HUES48 (cell line): ENCODE data around the gene MFAP3L.
"Not testable (repeated sequence)": the region's sequence is repeated elsewhere in the genome, so short reads cannot be mapped to it uniquely, and the experiment has no call there.

Experiments used
- H3K27ac ChIP-seq: one replicate; pipeline ENCODE4 v1.7.0; 2013; ENCODE audit warnings: low read depth, low read length, inconsistent platforms
- H3K27me3 ChIP-seq: 2 replicates; pipeline ENCODE4 v1.6.1; 2013; ENCODE audit warnings: mild to moderate bottlenecking, low read length; ENCODE audit not compliant: control insufficient read depth, insufficient read depth
- H3K36me3 ChIP-seq: 2 replicates; pipeline ENCODE4 v1.6.1; 2013; ENCODE audit warnings: low read length; ENCODE audit not compliant: control insufficient read depth, insufficient read depth
- H3K4me1 ChIP-seq: 2 replicates; pipeline ENCODE4 v1.6.1; 2013; ENCODE audit warnings: mild to moderate bottlenecking, low read length; ENCODE audit not compliant: control insufficient read depth, insufficient read depth
- H3K4me3 ChIP-seq: 2 replicates; pipeline ENCODE4 v1.5.1; 2013; ENCODE audit warnings: mild to moderate bottlenecking, low read depth, low read length
- H3K9ac ChIP-seq: 2 replicates; pipeline ENCODE4 v1.6.1; 2013; ENCODE audit warnings: mild to moderate bottlenecking, low read depth, low read length, moderate library complexity
- H3K9me3 ChIP-seq: 2 replicates; pipeline ENCODE4 v1.6.1; 2013; ENCODE audit warnings: low read length; ENCODE audit not compliant: control insufficient read depth, insufficient read depth

MFAP3L gene

DNA sequence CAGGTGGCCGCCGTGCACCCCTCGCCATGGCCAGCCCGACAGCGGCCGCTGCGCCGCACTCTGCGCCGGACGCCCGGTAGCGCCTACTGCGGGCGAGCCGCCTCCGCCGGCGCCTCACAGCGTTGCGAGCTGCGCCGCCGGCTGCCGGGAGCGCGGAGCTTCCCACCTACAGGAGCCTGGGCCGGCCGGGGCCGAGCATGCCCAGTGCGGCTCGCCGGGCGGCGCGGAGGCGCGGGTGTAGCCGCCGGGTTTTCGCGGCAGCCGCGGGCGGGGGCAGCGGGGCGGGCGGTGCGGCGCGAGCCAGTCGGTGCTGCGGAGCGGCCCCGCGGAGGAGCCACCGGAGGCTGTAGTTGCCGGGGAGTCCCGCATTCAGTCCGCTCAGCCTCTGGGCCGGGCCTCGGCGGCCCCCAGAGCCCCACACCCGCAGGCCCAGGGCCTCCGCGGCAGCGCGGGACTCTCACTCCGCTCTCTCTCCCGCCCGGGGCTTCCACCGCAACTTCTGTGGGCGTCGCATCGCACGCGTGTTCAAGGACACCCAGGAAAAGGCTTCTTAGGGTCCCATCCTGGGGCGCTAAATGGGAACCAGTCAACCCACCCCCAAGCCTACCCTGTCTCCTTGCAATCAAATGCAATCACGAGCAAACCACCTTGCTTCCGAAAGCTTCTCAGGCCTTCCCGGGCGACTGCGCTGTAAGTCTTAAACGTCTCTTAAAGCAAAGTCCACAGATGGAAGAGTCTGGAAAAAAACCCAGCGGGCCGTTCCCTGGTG lies at the start of gene MFAP3L:
Gene MFAP3L (minus strand): TSS at position 143 of the 769 bp plus-strand sequence. CDS start 20,518 bp downstream, outside the sequence.
- Histone ChIP-seq H3K4me1 (peaks cover 6% of the 10 kb centered on the region; the same call in 1 of the 2 replicates), H3K36me3 (no peaks in the 10 kb centered on the region), H3K27ac (peak within 1 kb of the TSS; percentile 81), H3K9me3 (no peaks in the 10 kb centered on the region), H3K27me3 (peaks cover 44% of the 10 kb centered on the region), H3K9ac (peak within 1 kb of the TSS; percentile 78), H3K4me3 (peak within 1 kb of the TSS; percentile 80)

- peaks cover 8% of the 10 kb centered on the region for H3K4me1 ChIP-seq
- peaks cover 47% of the 10 kb centered on the region for H3K36me3 ChIP-seq
These were observed 45.0 kb upstream of the MFAP3L start for GRCh38 chr4:170071196-170071595.

GRCh38 chr4:170068438-170069128 lies 42.4 kb upstream of the MFAP3L start:
- Histone ChIP-seq H3K4me3 (no peak overlapping the region), H3K9ac (no peak overlapping the region), H3K9me3 (no peaks in the 10 kb centered on the region), H3K4me1 (no peaks in the 10 kb centered on the region), H3K36me3 (peaks cover 55% of the 10 kb centered on the region), H3K27me3 (no peaks in the 10 kb centered on the region), H3K27ac (no peak overlapping the region)

More at GRCh38 chr4:170071196-170071595, 45.0 kb upstream of the MFAP3L start:
- H3K4me3 ChIP-seq = no peak overlapping the region
- no peaks in the 10 kb centered on the region for H3K27me3 ChIP-seq
- H3K9ac ChIP-seq = no peak overlapping the region
- no peaks in the 10 kb centered on the region for H3K9me3 ChIP-seq
- H3K27ac ChIP-seq = no peak overlapping the region

GRCh38 chr4:170059421-170059820 lies 33.2 kb upstream of the MFAP3L start:
- Histone ChIP-seq H3K4me1 (no peaks in the 10 kb centered on the region), H3K36me3 (peaks cover 43% of the 10 kb centered on the region), H3K27me3 (no peaks in the 10 kb centered on the region), H3K9ac (no peak overlapping the region), H3K4me3 (no peak overlapping the region), H3K27ac (no peak overlapping the region), H3K9me3 (no peaks in the 10 kb centered on the region)

DNA sequence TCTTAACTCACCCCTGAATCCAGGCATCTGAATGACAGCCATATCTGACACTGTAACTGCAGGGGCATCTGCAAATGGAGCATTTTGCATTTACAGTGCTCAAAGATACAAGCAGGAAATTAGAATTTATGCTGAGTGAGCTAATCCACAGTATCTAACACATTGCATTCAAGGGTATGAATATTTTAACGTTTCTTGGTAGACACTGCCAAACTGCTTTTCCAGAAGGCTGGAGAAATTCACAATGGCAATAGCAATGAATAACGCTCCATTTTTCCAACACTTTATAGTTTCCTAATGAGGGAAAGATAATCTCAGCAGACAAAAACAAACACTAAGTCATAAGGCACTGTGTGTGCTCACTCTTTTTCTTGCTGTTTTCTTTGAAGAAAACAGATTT lies 32.6 kb upstream of the MFAP3L start:
- Histone ChIP-seq H3K4me3 (no peak overlapping the region), H3K4me1 (no peaks in the 10 kb centered on the region), H3K9ac (no peak overlapping the region), H3K27me3 (no peaks in the 10 kb centered on the region), H3K36me3 (peaks cover 38% of the 10 kb centered on the region), H3K27ac (no peak overlapping the region), H3K9me3 (no peaks in the 10 kb centered on the region)

DNA sequence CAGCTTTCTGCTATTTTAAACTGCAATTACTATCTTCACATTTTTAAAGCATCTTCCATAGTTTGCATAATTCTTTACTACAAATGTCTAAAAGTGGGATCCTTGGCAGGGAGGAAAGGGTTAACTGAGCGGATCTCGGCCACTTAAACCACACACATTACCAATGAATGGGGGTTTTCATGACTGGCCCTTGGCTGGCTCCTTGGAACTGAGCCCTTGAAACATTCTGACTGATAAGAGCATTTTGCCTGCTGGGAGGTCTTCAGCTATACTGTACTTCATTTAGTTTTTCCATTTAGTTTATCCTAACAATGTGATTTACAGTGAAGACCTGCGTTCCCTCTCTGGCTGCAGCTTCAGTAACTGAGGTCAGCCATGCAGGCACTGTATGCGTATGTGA lies 31.7 kb upstream of the MFAP3L start:
- no peaks in the 10 kb centered on the region for H3K4me1 ChIP-seq

GRCh38 chr4:170052919-170053318 lies 26.7 kb upstream of the MFAP3L start:
- Histone ChIP-seq H3K4me1 (no peaks in the 10 kb centered on the region), H3K9ac (no peak overlapping the region), H3K9me3 (no peaks in the 10 kb centered on the region), H3K27ac (no peak overlapping the region), H3K27me3 (no peaks in the 10 kb centered on the region), H3K36me3 (no peaks in the 10 kb centered on the region), H3K4me3 (no peak overlapping the region)

More for the DNA sequence above, 31.7 kb upstream of the MFAP3L start:
- peaks cover 29% of the 10 kb centered on the region for H3K36me3 ChIP-seq
- no peak overlapping the region for H3K9ac ChIP-seq
- no peak overlapping the region for H3K27ac ChIP-seq
- no peaks in the 10 kb centered on the region for H3K27me3 ChIP-seq
- H3K9me3 ChIP-seq = no peaks in the 10 kb centered on the region
- H3K4me3 ChIP-seq = no peak overlapping the region

DNA sequence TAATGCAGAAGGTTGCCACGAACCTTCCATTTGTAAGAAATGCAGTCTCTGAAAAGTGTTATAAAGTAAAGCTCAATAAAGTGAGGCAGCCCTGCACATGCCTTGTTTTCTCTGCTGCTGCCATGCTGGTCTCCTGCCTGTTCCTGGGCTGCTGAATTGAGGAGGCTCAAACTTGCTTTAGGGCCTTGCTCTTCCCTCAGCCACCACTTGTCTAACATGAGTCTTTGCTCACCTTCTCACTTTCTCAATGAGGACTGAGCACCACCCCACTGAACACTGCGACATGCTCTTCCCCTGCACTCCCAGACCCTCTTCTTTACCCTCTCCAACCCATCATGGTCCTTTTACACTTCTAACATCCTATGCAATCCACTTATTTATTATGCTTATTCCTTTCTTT lies 25.2 kb upstream of the MFAP3L start:
- Histone ChIP-seq H3K9ac (no peak overlapping the region), H3K36me3 (no peaks in the 10 kb centered on the region), H3K4me3 (no peak overlapping the region), H3K4me1 (no peaks in the 10 kb centered on the region), H3K9me3 (no peaks in the 10 kb centered on the region), H3K27me3 (no peaks in the 10 kb centered on the region), H3K27ac (no peak overlapping the region)

GRCh38 chr4:170049766-170050165 lies 23.6 kb upstream of the MFAP3L start:
- Histone ChIP-seq H3K4me3 (no peak overlapping the region), H3K9ac (no peak overlapping the region), H3K36me3 (no peaks in the 10 kb centered on the region), H3K4me1 (no peaks in the 10 kb centered on the region), H3K27me3 (no peaks in the 10 kb centered on the region), H3K9me3 (peaks cover 5% of the 10 kb centered on the region; the same call in 1 of the 2 replicates), H3K27ac (no peak overlapping the region)

GRCh38 chr4:170047771-170048354 lies 21.7 kb upstream of the MFAP3L start:
- H3K27ac ChIP-seq = no peak overlapping the region
- no peaks in the 10 kb centered on the region for H3K4me1 ChIP-seq
- H3K9ac ChIP-seq = no peak overlapping the region
- no peak overlapping the region for H3K4me3 ChIP-seq
- H3K36me3 ChIP-seq = no peaks in the 10 kb centered on the region
- H3K27me3 ChIP-seq = no peaks in the 10 kb centered on the region
- H3K9me3 ChIP-seq = peaks cover 5% of the 10 kb centered on the region; the same call in 1 of the 2 replicates

- H3K36me3 ChIP-seq, H3K4me3 ChIP-seq, H3K27ac ChIP-seq, H3K9me3 ChIP-seq, H3K27me3 ChIP-seq, H3K9ac ChIP-seq, H3K4me1 ChIP-seq: not testable (repeated sequence)
These were observed 20.0 kb upstream of the MFAP3L start for GRCh38 chr4:170046156-170046555.
